ENCODE data around the gene KRTAP19-3. TPM values are rescaled to one million over a fixed set of nuclear protein-coding genes. Genes with fewer than 3 reads are reported as not detected.
A peak's percentile ranks its signal among the peaks of the same experiment; 100 is the strongest.

Gene KRTAP19-3
- polyA plus RNA-seq, 1 donor (not counting 4 experiments of a cell fraction or from before 2014, with no cell fraction given), result not detected

- dilution Hi-C loops (cut with MboI; ENCODE audit: extremely low pct_ligation_motif_present, low sequenced_read_pairs), result no loop called here
Measured at GRCh38 chr21:30468900-30469714, 22.7 kb downstream of the KRTAP19-3 start.

DNA sequence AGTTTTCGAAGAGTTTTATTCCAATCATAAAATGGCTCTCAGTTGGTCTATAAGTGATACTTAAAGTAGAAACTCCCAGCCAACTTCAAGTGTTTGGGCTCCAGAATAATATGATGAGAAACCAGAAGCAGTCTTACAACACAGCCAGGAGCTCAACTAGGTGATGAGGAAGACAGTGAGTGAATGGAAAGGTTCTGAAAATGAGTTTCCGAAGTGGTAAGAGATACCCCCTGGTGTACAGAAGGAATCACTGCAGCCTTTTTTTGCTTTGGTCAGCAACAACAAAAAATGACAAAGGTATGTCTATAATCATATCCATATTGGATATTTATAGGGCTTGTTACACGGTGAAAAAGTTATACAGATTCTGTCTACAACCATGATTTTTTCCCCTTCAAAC lies 28.1 kb downstream of the KRTAP19-3 start:
- DNase-seq (ENCODE audit: low read depth, low spot score), result no peak

More at GRCh38 chr21:30468900-30469714, 22.7 kb downstream of the KRTAP19-3 start:
- Histone ChIP-seq H4K20me1 (ENCODE audit: control insufficient read depth, extremely low read depth, insufficient read depth, low read length) (no peaks in the 10 kb centered on the region), H3K4me3 (ENCODE audit: control insufficient read depth in 2 of 3, extremely low read depth in 1 of 3, insufficient read depth in 2 of 3, low read depth in 1 of 3, low read length in 3 of 3) (no peak overlapping the region), H2AFZ (ENCODE audit: control insufficient read depth, low read length) (no peak overlapping the region), H3K9ac (ENCODE audit: control insufficient read depth, extremely low read depth, insufficient read depth, low read length) (no peak overlapping the region), H3K9me3 (ENCODE audit: control insufficient read depth, low read depth, low read length) (no peaks in the 10 kb centered on the region), H3K27ac (ENCODE audit: control insufficient read depth, insufficient read depth, low read length) (no peak overlapping the region), H3K36me3 (ENCODE audit: control insufficient read depth in 2 of 2, extremely low read depth in 1 of 2, insufficient read depth in 2 of 2, low read length in 2 of 2) (no peaks in the 10 kb centered on the region), H3K27me3 (ENCODE audit: control insufficient read depth, extremely low read depth, insufficient read depth, low read length) (no peaks in the 10 kb centered on the region), H3K4me1 (ENCODE audit: control insufficient read depth, extremely low read depth, insufficient read depth, low read length) (no peaks in the 10 kb centered on the region), H3K4me2 (ENCODE audit: control insufficient read depth, extremely low read depth, insufficient read depth, low read depth, low read length) (no peak overlapping the region), H3K9me1 (ENCODE audit: control insufficient read depth, extremely low read depth, insufficient read depth, low read length) (no peaks in the 10 kb centered on the region), H3K79me2 (ENCODE audit: control insufficient read depth, insufficient read depth, low read length) (no peaks in the 10 kb centered on the region)
- DNase-seq (ENCODE audit: low read depth, low spot score) (no peak), FAIRE-seq (no peak)
- TF ChIP-seq CTCF (optimal IDR thresholded peaks at IDR 0.05 in 1 of 3, IDR thresholded peaks at IDR 0.05 in 1 of 3, conservative IDR thresholded peaks at IDR 0.05 in 1 of 3; ENCODE audit: extremely low read depth in 1 of 3, insufficient read depth in 2 of 3, low read length in 3 of 3), result no peak
- TF ChIP-seq EZH2 (IDR thresholded peaks at IDR 0.05; ENCODE audit: low read length), result no peak

More for the DNA sequence above, 28.1 kb downstream of the KRTAP19-3 start:
- dilution Hi-C loops (cut with MboI; ENCODE audit: extremely low pct_ligation_motif_present, low sequenced_read_pairs), result no loop called here
- Histone ChIP-seq H3K27ac (ENCODE audit: control insufficient read depth, insufficient read depth, low read length) (no peak overlapping the region), H3K9ac (ENCODE audit: control insufficient read depth, extremely low read depth, insufficient read depth, low read length) (no peak overlapping the region), H3K9me3 (ENCODE audit: control insufficient read depth, low read depth, low read length) (no peaks in the 10 kb centered on the region), H4K20me1 (ENCODE audit: control insufficient read depth, extremely low read depth, insufficient read depth, low read length) (no peaks in the 10 kb centered on the region), H3K27me3 (ENCODE audit: control insufficient read depth, extremely low read depth, insufficient read depth, low read length) (no peaks in the 10 kb centered on the region), H3K36me3 (ENCODE audit: control insufficient read depth in 2 of 2, extremely low read depth in 1 of 2, insufficient read depth in 2 of 2, low read length in 2 of 2) (no peaks in the 10 kb centered on the region), H2AFZ (ENCODE audit: control insufficient read depth, low read length) (no peak overlapping the region), H3K4me1 (ENCODE audit: control insufficient read depth, extremely low read depth, insufficient read depth, low read length) (no peaks in the 10 kb centered on the region), H3K79me2 (ENCODE audit: control insufficient read depth, insufficient read depth, low read length) (no peaks in the 10 kb centered on the region), H3K9me1 (ENCODE audit: control insufficient read depth, extremely low read depth, insufficient read depth, low read length) (no peaks in the 10 kb centered on the region), H3K4me3 (ENCODE audit: control insufficient read depth in 2 of 3, extremely low read depth in 1 of 3, insufficient read depth in 2 of 3, low read depth in 1 of 3, low read length in 3 of 3) (no peak overlapping the region), H3K4me2 (ENCODE audit: control insufficient read depth, extremely low read depth, insufficient read depth, low read depth, low read length) (no peak overlapping the region)
- TF ChIP-seq CTCF (optimal IDR thresholded peaks at IDR 0.05 in 1 of 3, IDR thresholded peaks at IDR 0.05 in 1 of 3, conservative IDR thresholded peaks at IDR 0.05 in 1 of 3; ENCODE audit: extremely low read depth in 1 of 3, insufficient read depth in 2 of 3, low read length in 3 of 3) (peak; percentile 48 to 75 (median 56)), EZH2 (IDR thresholded peaks at IDR 0.05; ENCODE audit: low read length) (no peak)
- no peak for FAIRE-seq

Measured in keratinocyte (primary cell).